ENCODE measurements around the gene UBASH3B. TPM values are rescaled to one million over a fixed set of nuclear protein-coding genes. Genes with fewer than 3 reads are reported as not detected.

The UBASH3B gene
- total and polyA plus RNA-seq, 8 donors, result 0.58 to 60.5 (median 3.1) TPM

DNA sequence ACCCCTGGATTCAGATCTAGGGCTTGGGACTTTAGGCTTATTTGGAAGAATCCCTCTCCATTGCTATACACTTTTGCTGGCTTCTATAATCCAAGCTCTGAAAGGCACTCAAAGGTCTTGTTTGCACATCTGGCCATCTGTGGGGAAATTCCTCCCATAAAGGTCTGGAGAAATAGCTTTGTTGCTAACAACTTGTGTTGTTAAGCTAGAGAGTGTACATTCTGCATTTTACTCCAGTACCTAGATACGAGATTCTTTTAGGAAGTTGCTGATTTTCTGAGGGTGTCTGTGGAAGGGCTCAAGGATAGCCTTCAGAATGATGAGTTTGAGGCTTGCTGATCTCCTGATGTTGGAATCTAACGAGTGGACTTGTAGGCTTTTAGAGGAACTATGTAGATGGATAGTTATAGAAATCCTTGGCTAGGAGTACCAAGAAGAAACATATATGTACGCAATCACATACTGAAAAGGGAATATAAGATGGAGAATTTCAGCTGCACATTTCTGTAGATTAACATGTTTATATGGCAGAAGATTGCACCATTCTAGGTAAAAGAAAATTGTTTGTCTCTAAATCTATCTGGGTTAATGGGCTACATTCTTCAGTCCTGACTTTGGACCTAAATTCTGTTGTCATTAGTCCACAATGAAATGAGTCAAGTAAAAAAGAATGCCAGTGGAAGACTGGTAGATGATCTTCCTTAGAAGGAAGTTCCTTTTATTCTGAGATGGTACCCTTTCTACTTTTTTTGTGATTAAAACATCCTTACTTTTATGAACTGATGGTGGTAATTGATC, 51.0 kb downstream of the UBASH3B start:
- no peak for TF ChIP-seq POLR2A (IDR thresholded peaks at IDR 0.05)
- TF ChIP-seq, protein P1, sequence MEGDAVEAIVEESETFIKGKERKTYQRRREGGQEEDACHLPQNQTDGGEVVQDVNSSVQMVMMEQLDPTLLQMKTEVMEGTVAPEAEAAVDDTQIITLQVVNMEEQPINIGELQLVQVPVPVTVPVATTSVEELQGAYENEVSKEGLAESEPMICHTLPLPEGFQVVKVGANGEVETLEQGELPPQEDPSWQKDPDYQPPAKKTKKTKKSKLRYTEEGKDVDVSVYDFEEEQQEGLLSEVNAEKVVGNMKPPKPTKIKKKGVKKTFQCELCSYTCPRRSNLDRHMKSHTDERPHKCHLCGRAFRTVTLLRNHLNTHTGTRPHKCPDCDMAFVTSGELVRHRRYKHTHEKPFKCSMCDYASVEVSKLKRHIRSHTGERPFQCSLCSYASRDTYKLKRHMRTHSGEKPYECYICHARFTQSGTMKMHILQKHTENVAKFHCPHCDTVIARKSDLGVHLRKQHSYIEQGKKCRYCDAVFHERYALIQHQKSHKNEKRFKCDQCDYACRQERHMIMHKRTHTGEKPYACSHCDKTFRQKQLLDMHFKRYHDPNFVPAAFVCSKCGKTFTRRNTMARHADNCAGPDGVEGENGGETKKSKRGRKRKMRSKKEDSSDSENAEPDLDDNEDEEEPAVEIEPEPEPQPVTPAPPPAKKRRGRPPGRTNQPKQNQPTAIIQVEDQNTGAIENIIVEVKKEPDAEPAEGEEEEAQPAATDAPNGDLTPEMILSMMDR (IDR thresholded peaks at IDR 0.05), result no peak
- no peak for TF ChIP-seq POLR2AphosphoS5 (IDR thresholded peaks at IDR 0.05)
- no peak for TF ChIP-seq EP300 (IDR thresholded peaks at IDR 0.05)
- H3K27me3 ChIP-seq, result no peaks in the 10 kb centered on the region
- no peak overlapping the region for H3K4me3 ChIP-seq
- peaks cover 0 to 3% (median 0%) of the 10 kb centered on the region in 4 donors for H3K4me1 ChIP-seq
- no peaks in the 10 kb centered on the region for H3K36me3 ChIP-seq
- DNase-seq, result no peak
- WGBS, 5 donors, result 81 to 87% (median 83%) methylated on average over 3 of the region's 3 CpGs
- H3K27ac ChIP-seq, result no peak overlapping the region
- H3K9me3 ChIP-seq, result no peaks in the 10 kb centered on the region
- intact Hi-C loops (cut with DNase I; ENCODE audit: low total_unique reads), result no loop called here

DNA sequence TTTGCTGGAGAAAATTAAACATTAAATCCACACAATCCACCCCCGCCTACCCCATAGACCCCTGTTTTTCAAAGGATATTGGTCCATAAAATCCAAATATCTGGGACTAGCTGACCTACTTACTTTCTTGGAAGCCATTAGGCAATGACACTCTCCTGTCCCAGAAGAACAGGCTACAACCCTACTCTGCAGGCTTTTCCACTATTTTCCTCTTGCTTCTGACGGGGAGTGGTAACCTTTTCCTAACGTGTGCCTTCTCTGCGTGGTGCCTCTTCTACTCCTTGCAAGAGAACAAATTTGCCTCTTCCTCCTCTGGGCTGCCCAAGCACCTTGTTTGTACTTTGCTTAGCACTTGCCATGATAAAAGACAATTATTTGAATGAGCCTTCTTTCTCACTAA, 51.6 kb downstream of the UBASH3B start:
- Histone ChIP-seq H3K36me3 (no peaks in the 10 kb centered on the region), H3K27ac (no peak overlapping the region), H3K9me3 (no peaks in the 10 kb centered on the region), H3K4me3 (no peak overlapping the region), H3K4me1 (peaks cover 0 to 7% (median 0%) of the 10 kb centered on the region in 4 donors), H3K27me3 (no peaks in the 10 kb centered on the region)
- intact Hi-C loops (cut with DNase I; ENCODE audit: low total_unique reads), result no loop called here
- 72 to 84% (median 74%) methylated on average over 4 of the region's 4 CpGs for WGBS, 5 donors
- no peak for DNase-seq
- TF ChIP-seq POLR2AphosphoS5 (IDR thresholded peaks at IDR 0.05) (no peak), POLR2A (IDR thresholded peaks at IDR 0.05) (no peak), EP300 (IDR thresholded peaks at IDR 0.05) (no peak)
- TF ChIP-seq, protein P1 (IDR thresholded peaks at IDR 0.05), result no peak

DNA sequence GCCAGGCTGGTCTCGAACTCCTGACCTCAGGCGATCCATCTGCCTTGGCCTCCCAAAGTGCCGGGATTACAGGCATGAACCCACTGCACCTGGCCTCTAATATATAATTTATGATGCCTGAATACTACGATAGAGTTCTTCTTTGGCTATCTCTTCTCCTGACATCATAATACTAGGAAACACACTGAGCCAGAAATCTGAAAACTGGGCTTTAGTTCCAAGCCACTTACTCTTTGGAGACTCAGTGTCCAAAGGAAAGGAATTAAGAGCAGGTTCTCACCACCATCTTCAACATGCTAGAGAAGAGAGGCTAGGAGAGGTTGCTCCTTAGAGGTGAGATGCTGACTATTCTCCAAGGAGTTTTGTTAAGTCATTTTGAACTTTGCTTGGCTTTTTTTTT, 52.4 kb downstream of the UBASH3B start:
- no peak overlapping the region for H3K4me3 ChIP-seq
- intact Hi-C loops (cut with DNase I; ENCODE audit: low total_unique reads), result no loop called here
- no peaks in the 10 kb centered on the region for H3K27me3 ChIP-seq
- peaks cover 0 to 7% (median 0%) of the 10 kb centered on the region in 4 donors for H3K4me1 ChIP-seq
- 70 to 87% (median 72%) methylated on average over 4 of the region's 4 CpGs for WGBS, 5 donors
- no peak overlapping the region for H3K27ac ChIP-seq
- H3K9me3 ChIP-seq, result no peaks in the 10 kb centered on the region
- TF ChIP-seq EP300 (IDR thresholded peaks at IDR 0.05) (no peak), POLR2AphosphoS5 (IDR thresholded peaks at IDR 0.05) (no peak), POLR2A (IDR thresholded peaks at IDR 0.05) (no peak)
- TF ChIP-seq, protein P1 (IDR thresholded peaks at IDR 0.05), result no peak
- H3K36me3 ChIP-seq, result no peaks in the 10 kb centered on the region
- DNase-seq, result no peak

DNA sequence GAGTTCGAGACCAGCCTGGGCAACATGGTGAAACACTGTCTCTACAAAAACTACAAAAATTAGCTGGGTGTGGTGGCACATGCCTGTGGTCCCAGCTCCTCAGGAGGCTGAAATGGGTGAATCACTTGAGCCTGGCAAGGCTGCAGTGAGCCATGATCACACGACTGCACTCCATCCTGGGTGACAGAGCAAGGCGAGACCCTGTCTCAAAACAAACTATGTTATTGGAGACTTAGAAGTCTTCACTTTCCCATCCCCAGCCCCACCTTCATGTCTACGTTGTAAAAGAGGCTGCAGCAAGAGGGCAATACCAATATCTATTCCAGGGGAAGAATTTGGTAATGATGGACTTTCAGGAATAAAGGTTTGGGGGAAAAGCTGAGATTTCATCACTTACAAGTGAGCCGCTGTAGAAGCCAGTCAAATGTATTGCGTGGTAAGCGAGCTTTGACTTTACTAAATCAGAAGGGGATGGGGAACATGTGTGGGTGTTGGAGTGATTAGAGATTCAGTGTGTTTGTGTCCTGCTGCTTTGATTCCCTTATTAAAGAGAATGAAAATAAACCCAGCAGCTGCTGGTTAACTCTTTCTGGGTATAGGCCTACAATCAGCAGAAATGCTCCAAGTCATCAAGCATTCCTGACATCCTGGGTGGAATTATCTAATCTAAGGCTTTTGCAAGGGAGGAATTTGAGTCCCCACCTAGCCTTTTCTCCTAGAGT, 53.7 kb downstream of the UBASH3B start:
- no peaks in the 10 kb centered on the region for H3K36me3 ChIP-seq
- TF ChIP-seq EP300 (IDR thresholded peaks at IDR 0.05) (no peak), POLR2A (IDR thresholded peaks at IDR 0.05) (no peak), POLR2AphosphoS5 (IDR thresholded peaks at IDR 0.05) (no peak)
- TF ChIP-seq, protein P1 (IDR thresholded peaks at IDR 0.05), result no peak
- intact Hi-C loops (cut with DNase I; ENCODE audit: low total_unique reads), result no loop called here
- no peak for DNase-seq
- WGBS, 5 donors, result 77 to 87% (median 80%) methylated on average over 7 of the region's 7 CpGs
- no peak overlapping the region for H3K4me3 ChIP-seq
- H3K9me3 ChIP-seq, result no peaks in the 10 kb centered on the region
- H3K27ac ChIP-seq, result no peak overlapping the region
- peaks cover 0 to 7% (median 0%) of the 10 kb centered on the region in 4 donors for H3K4me1 ChIP-seq
- H3K27me3 ChIP-seq, result no peaks in the 10 kb centered on the region
